ENCODE data around the gene TSC2.
"Not testable (repeated sequence)": the region's sequence is repeated elsewhere in the genome, so short reads cannot be mapped to it uniquely, and the experiment has no call there.

DNA sequence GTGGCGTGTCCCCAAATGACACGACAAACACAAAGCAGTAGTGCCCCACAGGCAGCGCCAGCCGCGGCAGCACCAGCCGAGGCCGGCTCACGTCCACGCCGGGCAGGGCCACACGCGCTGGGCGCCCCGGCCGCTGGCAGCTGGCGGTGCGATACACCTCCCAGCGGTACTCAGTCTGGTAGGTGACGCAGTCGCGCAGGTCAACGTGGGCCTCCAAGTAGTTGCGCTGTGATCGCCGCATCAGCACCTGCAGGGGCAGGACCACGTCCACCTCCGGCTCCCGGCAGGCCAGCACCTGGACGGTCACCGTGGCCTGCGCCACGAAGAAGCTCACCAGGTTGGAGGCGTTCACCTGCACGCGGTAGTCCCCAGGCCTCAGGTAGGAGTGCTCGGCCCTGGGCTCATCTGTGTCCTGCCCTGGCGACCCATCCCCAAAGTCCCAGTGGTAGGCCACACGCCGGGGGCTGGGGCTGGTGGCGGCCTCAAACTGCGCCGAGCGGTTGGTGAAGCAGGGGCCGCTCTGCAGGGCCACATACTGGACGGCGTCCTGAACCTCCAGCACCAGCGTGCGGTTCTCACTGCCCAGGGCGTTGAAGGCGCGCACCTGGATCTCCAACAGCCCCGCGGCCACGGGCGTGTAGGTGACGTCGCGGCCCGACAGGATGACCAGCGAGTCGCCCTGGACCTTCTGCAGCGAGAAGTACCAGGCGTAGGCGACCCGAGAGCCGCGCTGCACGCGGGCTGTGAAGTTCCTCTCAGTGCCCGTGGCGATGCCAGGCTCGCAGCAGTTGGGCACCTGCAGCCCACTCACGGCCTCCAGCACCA is 60.9 kb downstream of the TSC2 start:
- not testable (repeated sequence) for TF ChIP-seq POLR2A, POLR2AphosphoS5 (IDR thresholded peaks at IDR 0.05)

Data from breast epithelium (tissue), 3 donors.